IPS DF 4.7 (cell line): ENCODE data around the gene FFAR2.
"Not testable (repeated sequence)": the region's sequence is repeated elsewhere in the genome, so short reads cannot be mapped to it uniquely, and the experiment has no call there.

Experiments
- DNase-seq: peaks from one replicate; pipeline ENCODE4 v3.0.0-alpha.2; 2013; ENCODE audit warnings: low spot score; ENCODE audit errors: extremely low read depth

FFAR2 gene

DNA sequence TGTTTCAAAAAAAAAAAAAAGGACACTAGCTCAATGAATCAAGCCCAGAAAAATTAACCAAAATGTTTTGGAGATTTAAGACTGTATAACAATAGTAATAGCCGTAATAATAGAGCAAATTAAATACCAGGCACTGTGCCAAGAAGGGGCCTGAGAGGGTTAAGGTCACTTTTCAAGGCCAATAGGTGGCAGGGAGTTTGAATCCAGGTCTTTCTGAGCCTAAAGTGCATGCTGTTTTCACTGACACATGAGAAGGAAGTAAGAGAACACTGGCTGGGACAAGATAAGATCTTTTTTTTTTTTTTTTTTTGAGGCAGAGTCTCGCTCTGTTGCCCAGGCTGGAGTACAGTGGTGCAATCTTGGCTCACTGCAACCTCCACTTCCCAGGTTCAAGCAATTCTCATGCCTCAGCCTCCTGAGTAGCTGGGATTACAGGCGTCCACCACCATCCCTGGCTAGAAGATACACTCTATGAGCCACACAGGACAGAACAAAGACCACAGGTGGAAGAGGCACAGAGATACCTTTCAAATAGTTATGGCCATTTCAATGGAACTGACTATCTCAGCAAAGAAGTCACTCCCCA lies 7.7 kb downstream of the FFAR2 start:
- DNase-seq, result no peak

DNA sequence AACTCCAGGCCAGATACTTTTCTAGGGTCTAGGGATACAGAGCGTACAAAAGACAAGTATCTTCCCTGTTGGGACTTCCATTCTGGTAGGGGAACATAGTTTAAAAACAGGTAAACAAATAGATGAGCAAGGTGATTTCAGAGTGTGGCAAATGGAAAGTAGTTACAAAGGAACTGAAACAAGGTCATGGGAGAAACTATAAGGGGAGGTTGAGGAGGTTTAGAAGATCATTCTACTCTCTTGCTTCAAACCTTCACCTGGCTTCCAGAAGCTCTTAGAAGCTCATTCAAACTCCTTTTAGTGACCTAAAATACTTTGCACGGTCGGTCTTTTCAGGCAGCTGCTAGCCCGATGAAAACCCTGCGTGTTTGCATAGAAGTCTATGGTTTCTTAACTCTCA lies 9.1 kb downstream of the FFAR2 start:
- DNase-seq, result no peak

DNA sequence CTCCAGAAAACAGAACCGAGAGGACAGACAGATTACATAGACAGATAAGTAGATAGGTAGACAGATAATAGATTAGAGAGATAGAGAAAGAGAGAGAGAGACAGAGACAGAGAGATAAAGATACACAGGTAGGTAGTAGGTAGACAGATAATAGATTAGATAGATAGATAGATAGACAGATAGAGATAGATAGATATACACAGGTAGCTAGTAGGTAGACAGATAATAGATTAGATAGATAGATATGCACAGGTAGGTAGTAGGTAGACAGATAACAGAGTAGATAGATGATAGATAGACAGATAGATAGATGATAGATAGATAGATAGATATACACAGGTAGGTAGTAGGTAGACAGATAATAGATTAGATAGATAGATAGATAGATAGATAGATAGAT lies 10.1 kb downstream of the FFAR2 start:
- no peak for DNase-seq

DNA sequence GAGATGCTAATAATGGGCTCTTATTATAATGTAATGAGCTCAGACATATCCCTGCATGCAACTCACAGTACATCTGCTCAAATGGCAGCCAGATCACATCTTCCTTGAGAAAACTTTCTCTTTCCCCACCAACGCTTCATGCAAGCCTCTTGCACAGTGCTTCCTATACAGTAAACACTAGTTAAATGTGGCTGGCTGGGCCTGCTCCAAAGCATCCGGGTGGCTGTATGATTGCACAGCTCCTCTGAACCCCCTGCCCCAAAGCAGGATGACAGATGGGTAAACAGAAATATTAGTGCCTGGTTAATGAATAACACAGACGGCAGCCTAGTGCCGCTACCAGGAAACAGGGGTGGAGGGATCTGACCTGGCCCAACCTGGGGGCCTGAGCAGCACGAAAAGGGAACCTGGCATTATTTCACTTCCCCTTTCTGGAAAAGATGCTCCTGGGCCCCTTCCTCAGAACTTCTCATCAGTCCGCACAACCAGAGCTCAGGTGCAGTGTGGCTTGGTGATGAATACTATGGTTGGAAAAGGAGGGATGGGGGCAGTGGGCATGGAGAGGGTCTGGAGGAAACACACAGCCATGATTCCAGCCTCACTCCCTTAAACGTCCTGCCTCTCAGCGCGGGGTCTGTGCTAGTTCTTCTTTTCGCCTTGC lies 10.8 kb downstream of the FFAR2 start:
- DNase-seq, result no peak

DNA sequence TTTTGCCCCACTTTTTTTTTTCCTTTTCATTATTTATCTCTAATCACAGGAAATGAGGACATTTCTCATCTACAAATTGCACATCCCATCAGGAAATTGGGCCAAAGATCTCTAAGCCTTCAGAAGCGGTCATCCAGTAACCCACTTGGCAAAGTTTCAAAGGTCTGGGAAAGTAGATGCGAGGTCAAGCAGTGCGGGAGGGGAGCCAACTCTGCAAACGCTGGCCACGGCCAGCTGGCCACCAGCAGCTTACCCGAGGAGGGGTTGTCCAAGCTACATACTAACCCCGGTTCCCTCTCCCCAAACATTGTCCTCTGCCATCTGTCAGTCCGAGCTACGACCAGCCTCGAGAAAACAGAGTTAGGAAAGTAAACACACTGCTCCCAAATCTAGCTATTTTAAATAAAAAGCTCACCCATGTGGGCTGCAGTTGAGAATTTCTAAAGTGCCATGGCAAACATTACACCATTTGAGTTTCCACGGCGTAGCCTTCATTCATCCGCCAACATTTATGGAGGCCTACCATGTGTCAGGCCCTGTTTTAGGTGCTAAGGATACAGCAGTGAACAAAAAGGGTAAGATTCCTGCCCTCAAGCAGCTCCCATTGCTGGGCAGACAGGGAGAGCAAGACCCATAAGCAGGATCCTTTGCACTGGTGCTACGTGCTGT lies 11.5 kb downstream of the FFAR2 start:
- no peak for DNase-seq

DNA sequence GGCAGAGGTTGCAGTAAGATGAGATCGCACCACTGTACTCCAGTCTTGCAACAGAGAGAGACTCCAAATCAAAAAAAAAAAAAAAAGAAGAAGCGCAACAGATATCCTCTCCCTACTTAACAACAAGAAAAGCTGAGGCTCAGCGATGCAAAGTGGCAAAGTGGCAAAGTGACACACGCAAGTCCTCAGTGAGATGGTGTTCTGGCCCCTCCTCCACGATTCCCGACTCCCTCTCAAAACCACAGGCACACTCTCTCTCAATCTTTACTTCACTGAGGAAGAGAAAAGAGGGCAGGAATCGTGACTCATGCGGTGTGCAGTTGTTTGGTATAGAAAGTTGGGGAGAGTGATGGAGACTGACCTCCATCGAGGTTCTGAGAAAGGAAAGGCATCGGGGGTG lies 12.6 kb downstream of the FFAR2 start:
- DNase-seq, result no peak

DNA sequence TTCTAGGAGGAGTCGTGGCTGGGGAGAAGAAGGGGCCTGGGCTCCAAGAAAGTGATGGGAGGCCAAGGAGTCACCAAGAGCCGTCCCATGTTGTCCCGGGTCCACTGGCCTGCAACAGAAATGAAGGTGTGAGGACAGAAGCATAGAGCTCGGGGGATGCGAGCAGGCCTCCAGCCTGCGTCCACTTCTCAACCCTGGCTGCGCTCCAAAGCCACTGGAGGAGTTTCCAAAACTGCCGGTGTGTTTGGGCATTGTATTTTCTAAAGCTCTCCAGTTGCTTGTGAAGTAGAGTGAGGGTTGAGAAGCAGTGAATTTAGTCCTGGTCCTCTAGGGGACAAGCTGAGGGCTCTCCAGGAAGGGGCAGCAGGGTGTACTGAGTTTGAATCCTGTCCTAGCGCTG lies 13.0 kb downstream of the FFAR2 start:
- DNase-seq, result no peak

DNA sequence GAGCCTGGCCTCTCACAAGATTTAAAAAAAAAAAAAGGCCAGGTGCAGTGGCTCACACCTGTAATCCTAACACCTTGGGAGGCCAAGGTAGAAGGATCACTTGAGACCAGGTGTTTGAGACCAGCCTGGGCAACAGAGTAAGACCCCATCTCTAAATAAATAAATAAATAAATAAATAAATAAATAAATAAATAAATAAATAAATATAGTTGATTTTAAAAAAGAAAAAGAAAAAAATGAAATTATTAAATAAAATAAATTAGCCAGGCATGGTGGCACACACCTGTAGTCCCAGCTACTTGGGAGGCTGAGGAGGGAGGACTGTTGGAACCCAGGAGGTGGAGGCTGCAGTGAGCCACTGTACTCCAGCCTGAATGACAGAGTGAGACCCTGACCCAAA lies 13.7 kb downstream of the FFAR2 start:
- not testable (repeated sequence) for DNase-seq

DNA sequence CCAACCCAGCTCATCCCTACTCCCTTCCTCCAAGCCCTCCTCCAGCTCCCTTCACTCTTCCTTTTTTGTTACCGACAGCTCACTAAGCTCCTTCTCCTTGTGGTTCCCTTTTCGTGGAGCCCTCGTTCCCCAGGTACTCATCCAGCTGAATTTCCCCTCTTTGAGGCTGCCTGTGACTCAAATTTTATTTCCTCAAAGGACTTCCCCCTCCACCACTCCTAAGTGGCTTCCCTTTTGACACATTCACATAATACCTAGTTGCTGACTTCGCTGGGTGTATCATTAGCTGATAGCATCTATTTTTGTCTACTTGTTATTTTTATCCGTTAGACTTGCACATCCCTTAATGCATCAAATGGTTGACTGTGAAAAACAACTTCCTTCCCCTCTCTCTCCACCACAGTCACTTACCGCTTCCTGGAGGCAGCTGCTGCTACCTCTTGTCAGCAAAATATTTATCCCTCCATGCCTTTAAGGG lies 14.5 kb downstream of the FFAR2 start:
- no peak for DNase-seq

DNA sequence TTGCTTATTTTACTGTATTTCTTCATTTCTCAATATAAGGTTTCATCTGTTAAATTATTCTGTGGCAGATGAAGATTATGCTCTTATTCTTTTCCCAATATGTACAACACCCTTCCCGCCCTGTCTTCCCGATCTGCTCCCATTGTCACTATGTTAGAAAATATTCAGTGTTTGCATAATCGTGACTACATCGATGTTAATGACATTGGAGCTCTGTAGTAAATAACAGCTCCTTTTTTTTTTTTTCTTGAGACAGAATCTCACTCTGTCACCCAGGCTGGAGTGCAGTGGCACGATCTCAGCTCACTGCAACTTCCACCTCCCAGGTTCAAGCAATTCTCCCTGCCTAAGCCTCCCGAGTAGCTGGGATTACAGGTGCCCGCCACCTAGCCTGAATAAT lies 14.9 kb downstream of the FFAR2 start:
- not testable (repeated sequence) for DNase-seq

DNA sequence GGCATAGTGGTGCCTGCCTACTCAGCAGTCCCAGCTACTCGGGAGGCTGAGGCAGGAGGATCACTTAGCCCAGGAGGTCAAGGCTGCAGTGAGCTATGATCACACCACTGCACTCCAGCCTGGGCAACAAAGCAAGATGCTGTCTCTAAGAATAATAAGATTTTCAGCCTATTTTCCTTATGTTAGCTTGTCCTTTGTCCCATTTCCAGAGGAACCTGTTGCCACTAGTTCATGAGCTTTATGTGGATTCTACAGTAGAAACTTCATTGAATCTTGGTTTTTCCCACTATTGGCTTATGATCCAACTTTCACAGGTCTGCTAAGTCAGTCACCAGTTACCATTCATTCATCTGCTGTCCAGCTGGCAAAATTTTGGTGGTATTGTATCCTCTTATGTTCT lies 18.2 kb downstream of the FFAR2 start:
- DNase-seq, result no peak

DNA sequence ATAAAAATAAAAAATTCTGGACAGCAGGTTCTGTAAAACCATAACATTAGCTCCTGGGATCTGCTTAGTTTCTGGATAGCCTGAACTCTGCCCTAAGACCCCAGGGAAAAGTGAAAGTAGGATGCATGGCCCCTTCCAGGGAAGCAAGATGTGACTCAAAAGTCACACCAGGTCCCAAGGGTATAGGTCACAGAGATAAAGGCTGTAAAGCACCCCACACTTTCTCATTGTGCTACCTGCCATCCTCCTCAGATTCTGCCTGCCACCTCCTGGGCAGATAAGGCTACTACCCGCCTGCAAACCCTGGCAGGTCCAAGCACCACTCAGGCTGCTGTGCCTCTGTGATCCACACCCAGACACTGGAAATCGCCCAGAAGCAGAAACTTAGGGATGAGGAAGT lies 20.6 kb downstream of the FFAR2 start:
- DNase-seq, result peak; percentile 19

DNA sequence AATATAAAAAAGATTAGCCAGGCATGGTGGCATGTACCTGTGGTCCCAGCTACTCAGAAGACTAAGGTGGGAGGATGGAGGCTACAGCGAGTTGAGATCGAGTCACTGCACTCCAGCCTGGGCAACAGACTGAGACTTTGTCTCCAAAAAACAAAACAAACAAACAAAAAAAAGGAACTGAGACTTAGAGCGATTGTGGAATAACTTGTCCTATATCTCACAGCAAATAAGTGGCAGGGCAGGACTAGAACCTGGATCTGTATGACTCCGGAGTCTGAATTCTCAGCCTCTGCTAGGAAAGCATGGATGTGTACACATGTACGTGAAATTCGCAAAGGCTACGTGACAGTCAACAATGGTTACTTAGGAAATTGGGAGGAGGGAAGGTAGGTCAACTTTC lies 22.1 kb downstream of the FFAR2 start:
- DNase-seq, result no peak

DNA sequence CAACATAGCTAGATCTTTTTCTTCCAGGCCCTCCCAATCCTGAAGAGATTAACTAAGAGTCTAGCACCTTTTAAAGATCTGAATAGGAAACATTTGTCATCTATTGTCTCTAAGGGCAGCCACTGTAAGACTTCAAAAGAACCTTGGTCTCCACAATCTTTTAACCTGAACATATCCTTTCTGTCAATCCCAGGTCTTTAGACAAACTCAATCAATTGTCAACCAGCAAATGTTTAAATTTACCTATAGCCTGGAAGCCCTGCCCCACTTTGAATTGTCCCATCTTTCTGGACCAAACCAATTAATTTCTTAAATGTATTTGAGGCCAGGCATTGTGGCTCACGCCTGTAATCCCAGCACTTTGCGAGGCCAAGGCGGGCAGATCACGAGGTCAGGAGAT lies 23.0 kb downstream of the FFAR2 start:
- not testable (repeated sequence) for DNase-seq

DNA sequence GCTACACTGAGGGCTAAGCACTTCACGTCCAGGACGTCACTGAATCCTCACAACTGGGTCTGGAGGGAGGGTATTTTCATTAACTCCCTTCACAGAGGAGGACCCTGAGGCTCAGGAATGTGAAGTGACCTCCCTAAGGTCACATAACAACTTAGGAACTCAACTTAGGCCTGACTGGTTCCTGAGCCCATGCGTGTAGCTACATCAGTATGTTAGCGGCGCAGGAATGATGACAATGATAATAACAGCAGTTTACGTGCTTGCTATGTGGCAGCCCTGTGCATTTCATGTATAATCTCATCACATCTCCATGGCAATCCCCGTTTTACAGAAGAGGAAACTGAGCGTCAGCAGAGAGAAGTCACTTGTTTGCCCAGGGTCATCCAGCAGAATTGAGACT lies 23.9 kb downstream of the FFAR2 start:
- DNase-seq, result no peak

DNA sequence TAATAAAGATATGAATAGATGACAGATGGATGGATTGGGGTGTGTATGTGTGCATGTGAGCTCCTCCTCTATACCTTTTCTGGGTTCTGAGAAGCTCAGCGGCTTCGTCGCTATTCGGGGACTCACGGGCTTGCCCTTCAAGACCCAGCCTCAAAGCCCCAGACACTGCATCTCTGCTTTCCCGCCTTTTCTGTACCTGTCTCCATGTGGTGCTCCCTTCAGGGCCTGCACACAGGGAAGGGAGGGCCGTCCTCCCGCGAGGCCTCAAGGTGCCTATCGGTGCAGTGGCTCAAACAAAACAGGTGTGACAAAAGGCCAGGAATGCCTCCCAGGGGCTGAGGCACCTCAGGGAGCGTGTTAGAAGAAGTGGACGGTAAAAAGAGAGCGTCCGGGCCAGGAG lies 26.0 kb downstream of the FFAR2 start:
- no peak for DNase-seq

DNA sequence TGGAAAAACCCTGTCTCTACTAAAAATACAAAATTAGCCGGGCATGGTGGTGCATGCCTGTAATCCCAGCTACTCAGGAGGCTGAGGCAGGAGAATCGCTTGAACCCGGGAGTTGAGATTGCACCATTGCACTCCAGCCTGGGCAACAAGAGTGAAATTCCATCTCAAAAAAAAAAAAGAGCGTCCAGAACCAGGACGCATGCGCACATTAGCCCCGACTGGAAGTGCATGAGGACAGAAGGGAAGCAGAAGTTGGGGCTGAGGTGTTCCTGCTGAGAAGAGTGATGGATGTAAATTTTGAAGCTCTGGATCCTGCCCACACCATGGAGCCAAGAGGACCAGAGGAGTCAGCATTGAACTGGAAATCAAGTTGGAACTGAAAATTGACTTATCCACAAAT lies 26.5 kb downstream of the FFAR2 start:
- not testable (repeated sequence) for DNase-seq

DNA sequence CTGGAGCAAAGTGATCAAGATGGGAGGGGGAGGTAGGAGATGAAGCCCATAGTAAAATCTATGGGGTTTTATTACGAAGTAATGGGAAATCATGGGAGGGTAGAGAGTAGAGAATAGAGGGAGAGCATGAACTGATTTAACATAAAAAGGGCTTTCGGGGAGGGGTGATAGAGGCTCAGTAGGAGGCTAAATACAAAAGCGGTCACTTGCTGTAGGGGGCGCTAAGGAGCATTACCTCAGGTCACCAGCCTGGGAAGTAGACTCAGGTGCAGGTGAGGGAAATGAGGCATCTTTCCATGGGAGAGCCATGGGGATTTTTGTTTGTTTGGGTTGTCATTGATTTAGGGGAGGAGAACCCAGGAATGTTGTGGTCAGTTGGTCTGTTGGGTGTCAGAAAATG lies 28.1 kb downstream of the FFAR2 start:
- DNase-seq, result peak; percentile 28

DNA sequence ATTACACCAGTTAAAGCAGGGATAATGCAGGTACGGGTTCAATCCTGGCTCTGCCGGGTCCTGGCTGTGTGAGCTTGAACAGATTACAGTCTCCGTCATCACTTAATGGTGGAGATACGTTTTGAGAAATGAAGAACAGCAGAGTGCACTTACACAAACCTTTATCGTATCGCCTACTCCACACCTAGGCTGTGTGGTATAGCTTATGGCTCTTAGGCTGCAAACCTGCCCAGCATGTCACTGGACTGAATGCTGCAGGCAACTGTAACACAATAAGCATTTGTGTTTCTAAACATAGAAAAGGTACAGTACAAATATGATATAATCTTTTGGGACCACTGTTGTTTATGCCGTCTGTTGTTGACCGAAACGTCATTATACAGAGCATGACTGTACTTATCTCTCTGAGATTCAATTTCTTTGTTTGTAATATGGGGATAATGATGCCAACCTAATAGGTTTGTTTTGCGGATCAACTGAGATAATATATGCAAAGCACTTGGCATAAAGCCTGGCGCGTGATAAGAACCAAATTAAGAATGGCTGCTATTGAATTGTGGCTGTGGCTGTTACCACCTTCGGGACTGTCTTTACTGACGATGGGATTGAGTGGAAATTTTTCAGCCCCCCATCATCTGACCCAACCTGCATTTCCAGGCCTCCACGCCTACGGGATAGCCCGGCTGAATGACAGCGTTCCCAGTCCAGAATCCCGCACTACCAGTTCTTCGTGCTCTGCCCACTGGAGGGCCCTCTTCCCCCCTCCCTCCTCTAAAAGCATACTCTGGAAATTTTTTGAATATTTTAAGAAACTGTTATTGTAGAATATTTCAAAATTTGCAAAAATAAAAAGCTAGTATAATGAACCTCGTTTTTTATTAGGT lies 31.0 kb downstream of the FFAR2 start:
- no peak for DNase-seq

DNA sequence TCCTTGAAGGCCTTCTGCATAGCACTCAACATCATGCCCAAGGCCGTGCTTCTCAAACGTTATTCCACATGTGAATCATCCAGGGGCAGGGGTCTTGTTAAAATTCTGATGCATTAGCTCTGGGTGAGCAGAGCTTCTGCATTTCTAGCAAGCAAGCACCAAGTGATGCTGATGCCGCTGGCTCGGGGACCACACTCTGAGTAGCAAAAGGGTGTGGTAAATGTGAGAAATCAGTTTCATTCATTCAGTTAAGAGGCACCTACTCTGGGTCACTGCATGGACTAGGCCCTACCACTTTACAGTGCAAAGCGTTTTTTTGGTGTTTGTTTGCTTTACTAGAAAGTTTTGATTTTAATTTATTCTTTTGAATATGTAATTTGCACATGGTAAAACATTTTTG lies 35.0 kb downstream of the FFAR2 start:
- DNase-seq, result no peak

DNA sequence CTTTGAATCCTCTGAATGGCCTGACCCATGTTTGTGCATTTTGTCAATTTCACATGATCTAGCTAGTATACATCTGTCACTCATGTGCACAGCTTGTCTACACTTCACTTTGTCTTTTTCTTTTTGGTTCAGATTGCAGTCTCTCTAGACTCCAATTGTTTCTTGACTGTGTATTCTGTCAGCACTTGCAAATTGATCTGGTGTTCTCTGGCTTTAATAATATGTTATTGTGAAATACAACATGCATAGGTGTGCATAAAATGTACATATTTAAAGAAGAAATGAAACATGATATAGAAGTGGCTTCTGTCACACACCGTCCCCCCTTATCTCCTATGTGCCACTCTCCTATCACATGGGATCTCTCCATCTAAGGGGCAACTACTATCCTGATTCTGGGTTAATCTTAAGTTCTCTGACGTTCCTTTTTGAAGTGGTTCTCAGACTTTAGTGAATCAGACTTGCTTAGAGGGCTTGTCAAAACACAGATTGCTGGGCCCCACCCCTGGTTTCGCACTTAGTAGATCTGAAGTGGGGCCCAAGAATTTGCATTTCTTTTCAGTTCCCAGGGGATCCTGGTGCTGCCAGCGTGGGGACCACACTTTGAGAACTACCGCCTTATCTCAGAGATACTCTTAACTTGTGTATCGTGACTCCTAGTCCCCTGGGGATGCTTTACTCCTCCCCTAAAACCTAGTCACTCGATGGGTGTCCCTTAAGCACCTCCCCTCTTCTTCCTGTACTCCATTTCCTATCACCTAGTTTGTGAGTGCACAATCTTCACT lies 36.4 kb downstream of the FFAR2 start:
- DNase-seq, result no peak
